ENCODE measurements around the gene LTO1. TPM values are rescaled to one million over a fixed set of nuclear protein-coding genes. Genes with fewer than 3 reads are reported as not detected.
"Not testable (repeated sequence)": the region's sequence is repeated elsewhere in the genome, so short reads cannot be mapped to it uniquely, and the experiment has no call there.

LTO1 gene
- total RNA-seq, 1 experiment from 2014 or later: 15.7 TPM

- no peak for DNase-seq (ENCODE audit: low read depth)
Measured at GRCh38 chr11:69702239-69702691, 27.1 kb upstream of the LTO1 start.

DNA sequence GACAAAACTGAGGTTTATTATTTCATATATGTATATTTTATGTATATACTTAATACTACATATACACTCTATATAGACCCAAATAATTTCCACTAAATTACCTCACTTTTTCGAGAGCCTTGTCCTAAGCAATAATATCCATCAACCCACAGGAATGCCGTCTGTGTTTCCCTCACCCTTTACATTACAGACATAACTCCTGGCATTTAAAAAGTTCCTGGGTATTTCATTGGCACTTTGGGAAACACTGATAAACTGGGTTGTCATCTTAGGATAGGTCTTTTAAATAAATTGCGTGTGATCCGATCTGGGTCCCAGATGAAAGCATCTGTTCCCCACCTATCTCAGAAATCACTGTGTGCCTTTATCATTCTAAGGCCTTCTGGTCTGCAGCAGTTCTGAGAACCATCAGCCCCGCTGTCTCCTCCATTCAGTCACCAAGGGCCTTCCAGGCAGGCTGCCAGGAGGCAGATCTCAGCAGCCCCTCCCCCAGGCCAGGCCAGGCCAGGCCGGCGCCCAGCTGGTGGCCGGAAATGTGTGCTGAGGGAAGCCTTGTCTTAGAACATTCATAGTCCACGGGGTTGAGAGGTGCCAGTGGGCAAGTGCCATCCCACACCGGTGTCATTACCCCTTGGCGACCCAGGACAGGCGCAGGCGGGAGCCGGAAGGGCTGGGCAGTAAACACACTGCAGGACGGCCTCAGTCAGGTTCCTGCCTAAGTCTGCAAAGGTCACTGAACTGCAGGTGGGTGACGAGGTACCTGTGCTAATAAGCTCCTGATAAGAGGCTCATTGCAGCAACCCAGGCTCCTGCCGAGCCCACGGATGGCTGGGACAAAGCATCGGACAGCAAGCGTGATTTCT is 25.4 kb upstream of the LTO1 start:
- peak; percentile 81 for DNase-seq (ENCODE audit: low read depth)

- no peak for DNase-seq (ENCODE audit: low read depth)
Measured at GRCh38 chr11:69699213-69699612, 24.1 kb upstream of the LTO1 start.

DNA sequence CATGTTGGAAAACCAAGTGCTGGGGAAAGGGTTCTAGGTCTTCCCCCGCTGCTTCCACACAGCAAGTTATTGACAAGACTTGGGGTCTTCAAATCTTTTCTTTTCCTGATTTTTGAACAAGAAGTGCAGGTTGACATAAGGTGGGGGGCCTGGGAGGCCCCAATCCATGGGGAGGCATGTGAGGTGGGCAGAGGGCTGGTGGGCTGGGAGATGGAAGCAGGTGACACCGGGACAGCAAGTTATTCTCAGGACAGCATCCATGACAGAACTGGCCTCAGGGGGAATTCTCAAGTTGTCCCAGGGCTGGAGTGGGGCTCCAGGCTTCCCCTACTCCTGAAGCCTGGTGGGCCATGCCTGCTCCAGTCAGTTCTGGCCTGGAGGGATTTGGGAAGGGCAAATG is 23.2 kb upstream of the LTO1 start:
- no peak for DNase-seq (ENCODE audit: low read depth)

DNA sequence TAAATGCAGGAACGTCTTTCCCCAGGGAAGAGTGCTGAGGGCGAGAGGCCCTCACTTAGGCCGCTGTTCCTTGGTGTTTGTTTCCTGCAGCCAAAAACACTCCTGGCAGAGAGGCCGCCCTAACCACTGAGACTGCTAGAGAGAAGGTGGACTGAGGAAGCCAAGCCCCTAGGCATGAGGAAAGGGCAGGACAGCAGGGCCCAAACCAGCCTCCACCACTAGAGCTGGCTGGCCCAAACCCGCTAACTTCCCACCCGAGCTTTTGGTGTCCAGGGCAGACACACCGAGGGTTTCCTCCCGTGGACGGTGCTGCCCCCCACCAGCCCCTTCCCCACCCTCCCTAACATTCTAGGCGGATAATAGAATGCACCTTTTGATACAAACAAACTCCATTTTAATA is 22.7 kb upstream of the LTO1 start:
- no peak for DNase-seq (ENCODE audit: low read depth)

DNA sequence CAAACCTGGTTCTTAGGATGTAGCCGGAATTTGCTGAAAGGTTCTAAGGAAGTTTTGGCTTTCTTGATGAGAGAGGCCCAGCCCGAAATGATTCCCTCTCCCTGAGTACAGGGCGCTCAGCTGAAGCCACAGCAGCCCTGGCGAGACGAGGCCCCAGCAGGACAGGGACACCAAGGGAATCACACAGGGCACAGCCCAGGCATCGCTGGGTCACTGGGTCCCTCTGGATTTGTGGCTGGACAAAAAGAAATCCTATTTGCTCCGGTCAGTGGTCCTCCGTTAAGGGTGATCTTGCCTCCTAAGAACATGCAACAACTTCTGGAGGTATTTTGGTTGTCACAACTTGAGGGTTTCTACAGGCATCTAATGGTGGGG is 22.3 kb upstream of the LTO1 start:
- DNase-seq (ENCODE audit: low read depth): no peak

GRCh38 chr11:69696749-69697468 is 21.8 kb upstream of the LTO1 start:
- DNase-seq (ENCODE audit: low read depth): no peak

- DNase-seq (ENCODE audit: low read depth): not testable (repeated sequence)
Measured at GRCh38 chr11:69695995-69696394, 20.8 kb upstream of the LTO1 start.

- no peak for DNase-seq (ENCODE audit: low read depth)
Measured at GRCh38 chr11:69695581-69695980, 20.4 kb upstream of the LTO1 start.

- no peak for DNase-seq (ENCODE audit: low read depth)
Measured at GRCh38 chr11:69694781-69695180, 19.6 kb upstream of the LTO1 start.

GRCh38 chr11:69692422-69692821 is 17.3 kb upstream of the LTO1 start:
- no peak for DNase-seq (ENCODE audit: low read depth)

GRCh38 chr11:69691463-69691862 is 16.3 kb upstream of the LTO1 start:
- no peak for DNase-seq (ENCODE audit: low read depth)

GRCh38 chr11:69689484-69690319 is 14.5 kb upstream of the LTO1 start:
- no peak for DNase-seq (ENCODE audit: low read depth)

DNA sequence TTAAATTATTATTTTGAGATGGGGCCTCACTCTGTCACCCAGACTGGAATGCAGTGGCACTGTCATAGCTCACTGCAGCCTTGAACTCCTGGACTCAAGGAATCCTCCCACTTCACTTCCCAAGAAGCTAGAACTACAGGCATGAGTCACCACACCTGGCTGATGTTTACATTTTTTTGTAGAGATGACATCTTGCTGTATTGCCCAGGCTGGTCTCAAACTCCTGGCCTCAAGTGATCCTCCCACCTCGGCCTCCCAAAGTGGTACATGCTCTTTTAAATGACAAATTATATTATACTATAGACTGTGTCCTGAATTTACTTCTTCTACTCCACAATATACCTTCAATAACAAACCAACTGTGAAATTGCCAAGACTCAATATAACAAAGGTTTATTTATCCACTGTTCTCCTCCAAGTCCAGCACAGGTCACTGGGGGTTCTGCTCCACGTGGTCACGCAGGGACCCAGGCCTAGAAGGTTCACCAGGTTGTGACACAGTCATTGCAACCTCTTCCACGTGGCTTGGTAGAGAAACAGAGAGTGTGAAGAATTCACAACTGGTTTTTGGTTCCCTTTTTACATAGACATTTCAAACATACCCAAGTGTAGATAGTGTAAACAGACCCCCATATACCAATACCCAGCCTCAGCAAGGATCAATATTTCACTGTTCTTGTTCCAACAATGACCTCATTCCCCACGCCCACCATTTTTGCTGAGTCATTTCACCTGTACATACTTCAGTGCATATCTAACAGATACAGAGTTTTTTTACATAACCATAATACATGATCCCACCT is 13.0 kb upstream of the LTO1 start:
- DNase-seq (ENCODE audit: low read depth): peak; percentile 37

GRCh38 chr11:69686856-69687255 is 11.7 kb upstream of the LTO1 start:
- no peak for DNase-seq (ENCODE audit: low read depth)

- DNase-seq (ENCODE audit: low read depth): no peak
Measured at GRCh38 chr11:69686452-69686851, 11.3 kb upstream of the LTO1 start.

- no peak for DNase-seq (ENCODE audit: low read depth)
Measured at GRCh38 chr11:69685348-69685747, 10.2 kb upstream of the LTO1 start.

DNA sequence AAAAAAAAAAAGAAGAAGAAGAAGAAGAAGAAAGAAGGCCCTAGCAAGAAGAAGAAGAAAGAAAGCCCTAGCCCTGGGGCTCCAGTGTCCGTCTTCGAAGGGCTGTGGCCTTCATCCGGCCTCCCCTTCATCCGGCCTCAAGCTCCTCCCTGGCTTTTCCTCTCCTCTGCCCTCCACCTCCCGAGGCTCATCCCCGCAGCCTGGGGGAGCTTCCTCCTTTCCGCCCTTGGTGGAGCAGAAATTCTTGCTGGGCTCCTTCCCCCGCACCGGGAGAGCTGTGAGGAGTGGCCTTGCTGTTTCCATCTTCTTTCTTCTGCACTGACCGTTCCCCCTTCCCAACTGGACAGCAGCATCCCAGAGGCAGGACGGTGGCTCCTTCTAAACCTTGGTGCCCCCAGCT is 9.5 kb upstream of the LTO1 start:
- DNase-seq (ENCODE audit: low read depth): no peak

DNA sequence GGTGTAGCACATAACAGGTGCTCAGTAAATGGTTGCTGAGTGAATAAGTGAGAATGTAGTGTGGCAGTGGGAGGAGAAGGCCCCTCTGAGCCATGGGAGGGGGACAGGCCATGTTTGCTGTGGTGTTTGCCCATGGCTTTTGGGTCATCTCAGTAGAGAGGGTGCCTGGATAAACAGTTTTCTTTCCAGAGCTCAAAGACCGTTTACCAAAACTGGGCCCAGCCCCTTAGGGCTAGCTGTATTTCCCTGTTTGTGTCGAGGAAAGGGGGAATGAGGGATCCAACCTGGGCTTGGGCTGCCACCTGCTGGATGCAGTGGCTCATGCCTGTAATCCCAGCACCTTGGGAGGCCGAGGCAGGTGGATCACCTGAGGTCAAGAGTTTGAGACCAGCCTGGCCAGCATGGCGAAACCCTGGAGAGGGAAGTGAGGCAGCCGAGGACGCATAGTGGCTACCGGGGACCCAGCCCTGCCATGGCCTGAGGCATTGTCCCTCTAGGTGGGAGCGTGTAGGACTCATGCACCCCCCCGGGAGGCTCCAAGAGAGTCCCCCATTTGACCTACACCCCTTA is 8.7 kb upstream of the LTO1 start:
- DNase-seq (ENCODE audit: low read depth): peak; percentile 37

- no peak for DNase-seq (ENCODE audit: low read depth)
Measured at GRCh38 chr11:69682681-69683326, 7.7 kb upstream of the LTO1 start.

DNA sequence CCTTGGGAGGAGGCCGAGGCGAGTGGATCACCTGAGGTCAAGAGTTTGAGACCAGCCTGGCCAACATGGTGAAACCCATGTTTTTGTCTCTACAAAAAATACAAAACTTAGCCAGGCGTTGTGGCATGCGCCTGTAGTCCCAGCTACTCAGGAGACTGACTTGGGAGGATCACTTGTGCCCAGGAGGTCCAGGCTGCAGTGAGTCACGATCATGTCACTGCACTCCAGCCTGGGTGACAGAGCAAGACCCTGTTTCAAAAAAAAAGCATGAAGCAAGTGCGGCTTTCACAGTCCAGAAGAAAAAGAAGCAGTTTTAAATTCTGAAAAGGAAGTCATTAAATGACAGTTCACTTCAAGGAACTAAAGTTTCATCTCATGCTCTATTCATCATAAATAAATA is 7.1 kb upstream of the LTO1 start:
- peak; percentile 61 for DNase-seq (ENCODE audit: low read depth)

Measured in M059J (cell line).